ENCODE measurements around the gene CFAP61.

CFAP61 gene

GRCh38 chr20:20395903-20396568 is 343.7 kb downstream of the CFAP61 start:
- DNase-seq (ENCODE audit: low spot score): no peak

DNA sequence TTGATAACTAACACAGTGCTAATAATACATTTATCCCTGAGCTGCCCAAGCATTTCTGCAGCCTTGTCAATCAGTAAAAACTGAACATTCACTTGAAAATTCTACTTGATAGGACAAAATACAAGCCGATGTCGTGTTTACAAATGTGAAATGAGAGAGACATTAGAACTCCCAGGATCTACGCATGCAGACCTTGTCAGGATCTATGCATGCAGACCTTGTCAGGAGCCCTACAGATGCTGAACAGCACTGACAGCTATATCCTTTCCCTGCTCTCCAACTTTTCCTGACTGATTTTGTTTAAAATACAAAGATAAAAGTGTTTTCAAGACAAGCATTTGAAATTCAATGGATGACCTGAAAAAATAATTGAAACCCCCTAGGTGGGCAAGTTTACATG is 344.5 kb downstream of the CFAP61 start:
- no peak for DNase-seq (ENCODE audit: low spot score)

GRCh38 chr20:20398123-20398522 is 345.8 kb downstream of the CFAP61 start:
- no peak for DNase-seq (ENCODE audit: low spot score)

- no peak for DNase-seq (ENCODE audit: low spot score)
Measured at GRCh38 chr20:20399531-20400500, 347.5 kb downstream of the CFAP61 start.

DNA sequence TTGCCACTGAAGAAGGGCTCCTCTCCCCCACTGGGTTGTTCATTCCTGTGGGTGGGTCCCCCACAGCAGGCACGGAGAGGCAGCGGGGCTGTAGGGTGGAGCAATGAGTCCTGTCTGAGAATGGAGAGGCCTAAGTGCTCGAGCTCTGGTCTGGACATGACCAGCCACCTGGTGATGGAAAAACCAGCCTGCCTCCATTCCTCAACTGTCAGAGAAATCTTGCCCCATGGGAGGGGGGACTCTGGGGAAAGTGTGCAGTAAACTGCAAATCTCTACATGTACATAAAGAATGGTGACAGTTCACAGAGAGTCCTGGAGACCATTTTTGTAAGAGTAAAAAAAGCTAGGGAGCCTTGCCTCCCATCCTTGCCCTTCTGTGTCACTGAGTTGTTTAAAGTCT is 349.7 kb downstream of the CFAP61 start:
- no peak for DNase-seq (ENCODE audit: low spot score)

DNA sequence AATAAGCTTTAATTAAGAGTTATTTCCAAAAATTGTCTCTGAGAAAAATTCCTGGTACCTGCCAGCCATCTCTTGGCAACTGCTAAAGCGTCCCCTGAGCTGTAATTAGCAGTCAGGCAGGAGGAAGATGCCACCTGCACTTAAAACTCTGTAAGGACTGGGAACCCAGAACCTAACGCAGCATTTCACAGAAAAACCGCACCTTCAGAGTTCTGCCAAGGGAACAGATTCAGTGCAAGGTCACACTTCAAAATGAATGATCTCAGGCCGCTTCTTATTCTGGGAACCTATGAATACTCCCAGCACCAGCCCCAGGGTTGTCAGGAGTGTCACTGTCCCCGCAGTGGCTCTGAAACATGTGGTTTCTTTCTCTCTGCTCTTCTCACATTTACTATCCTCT is 352.3 kb downstream of the CFAP61 start:
- DNase-seq (ENCODE audit: low spot score): no peak

GRCh38 chr20:20405623-20406022 is 353.3 kb downstream of the CFAP61 start:
- DNase-seq (ENCODE audit: low spot score): no peak

DNA sequence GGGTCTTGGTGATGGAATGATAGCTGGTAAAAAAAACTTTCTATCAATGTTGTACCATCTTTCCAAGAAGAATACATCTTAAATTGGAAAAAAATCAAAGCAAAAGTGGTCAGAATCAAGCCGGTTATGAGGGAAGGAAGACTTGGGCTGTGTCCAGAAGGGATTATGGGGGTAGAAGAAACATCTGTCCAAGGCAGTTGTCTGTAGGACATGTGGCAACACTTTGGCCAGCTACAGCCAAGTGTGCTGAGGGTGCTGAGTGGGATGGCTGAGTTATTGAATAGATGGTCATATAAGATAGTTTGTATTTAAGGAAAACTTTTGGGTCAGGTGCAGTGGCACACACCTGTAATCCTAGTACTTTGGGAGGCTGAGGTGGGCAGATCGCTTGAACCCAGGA is 354.0 kb downstream of the CFAP61 start:
- no peak for DNase-seq (ENCODE audit: low spot score)

DNA sequence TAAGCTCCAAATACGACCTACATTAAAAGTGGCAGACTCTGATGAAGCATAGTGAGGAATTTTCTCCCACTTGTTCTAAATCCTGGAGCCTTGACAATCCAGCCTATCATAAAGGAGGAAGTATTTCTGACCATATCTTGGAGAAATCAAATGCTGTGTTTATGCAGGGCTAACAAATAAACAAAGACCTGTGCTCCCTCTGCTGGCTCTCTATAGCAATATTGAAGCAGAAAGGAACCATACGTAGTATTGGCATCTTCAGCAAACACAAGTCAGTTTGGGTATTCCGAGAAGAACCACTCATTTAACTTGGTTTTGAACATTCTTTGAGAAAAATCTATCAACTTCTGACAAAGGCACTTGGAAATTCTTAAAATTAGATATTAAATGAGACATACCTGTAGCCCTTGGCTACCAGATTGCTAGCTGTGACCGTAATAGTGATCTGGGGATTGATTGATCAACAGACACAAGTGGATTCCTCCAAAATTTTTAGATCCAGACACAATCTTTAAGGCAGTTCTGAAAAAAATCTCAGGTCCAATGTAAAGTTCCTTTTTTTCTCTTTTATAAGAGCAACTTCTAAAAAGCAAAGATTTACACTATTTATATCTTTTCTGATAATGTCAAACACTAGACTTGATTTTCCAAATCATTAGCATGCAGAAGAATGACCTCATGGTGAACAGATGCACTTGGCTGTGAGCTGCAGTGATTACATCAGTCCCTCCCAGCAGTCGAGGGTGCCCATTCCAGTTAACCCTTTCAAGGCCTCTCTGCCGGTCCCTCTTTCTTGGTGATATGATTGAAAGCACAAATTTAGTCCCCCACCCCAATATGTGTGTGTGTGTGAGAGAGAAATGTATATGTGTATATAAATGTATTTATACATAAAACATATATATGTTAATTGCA is 355.8 kb downstream of the CFAP61 start:
- peak; percentile 37 for DNase-seq (ENCODE audit: low spot score)

DNA sequence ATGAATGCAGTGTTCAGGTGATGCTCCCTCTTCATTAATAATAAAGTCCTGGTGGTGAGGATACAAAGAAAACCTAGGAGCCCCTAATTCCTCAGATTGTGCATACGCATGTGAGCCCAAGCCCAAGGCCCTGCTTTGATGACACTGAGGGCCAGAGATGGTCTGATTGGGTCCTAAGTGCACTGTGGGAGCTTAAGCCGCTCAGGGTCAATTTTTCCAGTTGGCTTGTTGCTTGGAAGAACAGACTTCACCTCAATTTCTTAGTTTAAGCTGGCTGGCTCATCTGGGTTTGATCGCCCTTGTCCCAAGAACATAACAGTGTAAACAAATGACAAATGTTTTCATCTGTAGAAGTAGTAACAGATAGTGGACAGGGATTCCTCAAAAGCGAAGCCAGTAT is 357.0 kb downstream of the CFAP61 start:
- no peak for DNase-seq (ENCODE audit: low spot score)

Measured in AG08395 (cell line).